NCI-H1417 (cell line): ENCODE results near the gene DYNC1H1.

Experiments used
- DNase-seq, 3 experiments: peaks; one replicate each; lab custom pipeline; 2025; lab: John Stamatoyannopoulos, UW

The DYNC1H1 gene

GRCh38 chr14:102088012-102088792, 123.8 kb downstream of the DYNC1H1 start:
- DNase-seq, result peak in 2 of 3 experiments; percentile 88 to 95

GRCh38 chr14:102089621-102090343, 125.4 kb downstream of the DYNC1H1 start:
- DNase-seq, result no peak

DNA sequence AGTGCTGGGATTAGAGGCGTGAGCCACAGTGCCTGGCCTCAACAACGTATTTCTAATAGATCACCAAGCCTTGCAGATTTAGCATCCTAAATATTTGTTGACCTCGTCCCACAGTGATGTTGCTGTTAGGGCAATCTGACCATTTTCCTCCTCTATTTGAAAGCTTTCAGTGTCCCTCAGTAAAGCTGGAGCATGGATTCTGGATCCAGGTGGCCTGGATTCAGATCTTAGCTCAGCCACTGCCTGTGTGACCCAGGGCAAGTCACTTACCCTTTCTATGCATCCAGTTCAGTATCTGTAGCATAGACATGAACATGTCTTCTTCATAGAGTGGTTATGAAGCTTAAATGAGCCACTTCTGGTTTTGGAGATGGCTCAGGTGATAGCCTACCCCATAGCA, 126.3 kb downstream of the DYNC1H1 start:
- no peak for DNase-seq

DNA sequence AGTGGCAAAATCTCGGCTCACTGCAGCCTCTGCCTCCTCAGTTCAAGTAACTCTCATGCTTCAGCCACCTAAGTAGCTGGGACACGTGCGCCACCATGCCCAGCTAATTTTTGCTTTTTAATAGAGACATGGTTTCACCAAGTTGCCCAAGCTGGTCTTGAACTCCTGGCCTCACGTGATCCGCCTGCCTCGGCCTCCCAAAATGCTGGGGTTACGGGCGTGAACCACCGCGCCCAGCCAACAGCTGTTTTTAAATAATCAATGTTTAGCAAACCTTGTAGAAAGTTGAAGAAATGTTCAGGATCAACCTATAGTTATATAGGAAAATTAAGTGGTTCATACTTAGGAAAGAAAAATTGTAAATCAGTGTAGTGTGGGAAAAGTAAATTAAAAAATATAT, 128.4 kb downstream of the DYNC1H1 start:
- no peak for DNase-seq

GRCh38 chr14:102094101-102094500, 129.7 kb downstream of the DYNC1H1 start:
- DNase-seq, result no peak

GRCh38 chr14:102095231-102095870, 131.0 kb downstream of the DYNC1H1 start:
- no peak for DNase-seq

GRCh38 chr14:102095871-102096568, 131.6 kb downstream of the DYNC1H1 start:
- DNase-seq, result no peak

- DNase-seq, result peak; percentile 61 to 88 (median 83)
These were observed 132.3 kb downstream of the DYNC1H1 start for GRCh38 chr14:102096569-102097188.

GRCh38 chr14:102097441-102098135, 133.2 kb downstream of the DYNC1H1 start:
- peak in 2 of 3 experiments; percentile 59 to 82 for DNase-seq

DNA sequence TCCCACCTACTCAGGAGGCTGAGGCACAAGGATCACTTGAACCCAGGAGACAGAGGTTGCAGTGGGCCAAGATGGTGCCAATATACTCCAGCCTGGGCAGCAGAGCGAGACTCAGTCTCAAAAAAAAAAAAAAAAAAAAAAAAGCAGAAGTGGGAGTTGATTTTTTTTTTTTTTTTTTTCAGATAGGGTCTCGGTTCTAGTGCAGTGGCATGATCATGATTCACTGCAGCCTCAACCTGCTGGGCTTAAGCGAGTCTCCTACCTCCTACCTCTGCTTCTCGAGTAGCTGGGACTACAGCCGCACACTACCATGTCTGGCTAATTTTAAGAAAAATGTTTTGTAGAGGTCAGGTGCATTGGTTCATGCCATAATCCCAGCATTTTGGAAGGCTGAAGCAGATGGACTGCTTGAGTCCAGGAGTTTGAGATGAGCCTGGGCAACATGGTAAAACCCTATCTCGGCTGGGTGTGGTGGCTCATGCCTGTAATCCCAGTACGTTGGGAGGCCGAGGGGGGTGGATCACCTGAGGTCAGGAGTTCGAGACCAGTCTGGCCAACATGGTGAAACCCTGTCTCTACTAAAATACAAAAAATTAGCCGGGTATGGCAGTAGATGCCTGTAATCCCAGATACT, 138.8 kb downstream of the DYNC1H1 start:
- no peak for DNase-seq

- DNase-seq, result no peak
These were observed 141.0 kb downstream of the DYNC1H1 start for GRCh38 chr14:102105369-102105768.
